WERI-Rb-1 (cell line): ENCODE measurements around the gene SEMA7A.

ENCODE experiments used
- DNase-seq: peaks from one replicate; pipeline ENCODE4 v3.0.0-alpha.2; 2020
- H3K27ac ChIP-seq: fragments of 250-450 bp; sonication (Bioruptor Pico); 2 replicates; pipeline ENCODE4 v1.5.1; 2020; ENCODE audit warnings: mild to moderate bottlenecking, moderate library complexity
- H3K27me3 ChIP-seq: fragments of 250-450 bp; sonication (Bioruptor Pico); 2 replicates; pipeline ENCODE4 v1.5.1; 2021; ENCODE audit warnings: mild to moderate bottlenecking, low read depth, moderate library complexity; ENCODE audit not compliant: insufficient read depth, severe bottlenecking
- H3K36me3 ChIP-seq: fragments of 250-450 bp; sonication (Bioruptor Pico); 2 replicates; pipeline ENCODE4 v1.5.1; 2020; ENCODE audit warnings: mild to moderate bottlenecking, moderate library complexity
- H3K4me3 ChIP-seq: 2 replicates; pipeline ENCODE4 v1.5.1; 2011; ENCODE audit warnings: low read depth, mild to moderate bottlenecking, control low read depth, low read length
- H3K9me3 ChIP-seq: fragments of 250-450 bp; sonication (Bioruptor Pico); 2 replicates; pipeline ENCODE4 v1.5.1; 2021; ENCODE audit warnings: mild to moderate bottlenecking, moderate library complexity; ENCODE audit not compliant: severe bottlenecking
- TF ChIP-seq, protein P1 (sequence below): IDR thresholded peaks from 2 replicates; pipeline ENCODE4 v1.5.1; 2011; ENCODE audit warnings: low read depth, mild to moderate bottlenecking, control low read depth, inconsistent platforms, low read length

Gene SEMA7A

DNA sequence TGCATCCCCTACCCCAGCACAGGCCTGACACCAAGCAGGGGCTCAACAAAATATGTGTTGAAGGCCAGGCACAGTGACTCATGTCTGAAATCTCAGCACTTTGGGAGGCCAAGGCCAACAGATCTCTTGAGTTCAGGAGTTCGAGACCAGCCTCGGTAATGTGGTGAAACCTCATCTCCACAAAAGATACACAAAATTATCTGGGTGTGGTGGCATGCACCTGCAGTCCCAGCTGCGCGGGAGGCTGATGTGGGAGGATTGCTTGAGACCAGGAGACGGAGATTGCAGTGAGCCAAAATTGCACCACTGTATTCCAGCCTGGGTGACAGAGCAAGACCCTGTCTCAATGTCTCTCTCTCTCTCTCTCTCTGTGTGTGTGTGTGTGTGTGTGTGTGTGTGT, 35.6 kb downstream of the SEMA7A start:
- no peak for DNase-seq
- no peak overlapping the region for H3K27ac ChIP-seq
- H3K4me3 ChIP-seq, result no peak overlapping the region
- H3K36me3 ChIP-seq, result no peaks in the 10 kb centered on the region
- TF ChIP-seq, protein P1, sequence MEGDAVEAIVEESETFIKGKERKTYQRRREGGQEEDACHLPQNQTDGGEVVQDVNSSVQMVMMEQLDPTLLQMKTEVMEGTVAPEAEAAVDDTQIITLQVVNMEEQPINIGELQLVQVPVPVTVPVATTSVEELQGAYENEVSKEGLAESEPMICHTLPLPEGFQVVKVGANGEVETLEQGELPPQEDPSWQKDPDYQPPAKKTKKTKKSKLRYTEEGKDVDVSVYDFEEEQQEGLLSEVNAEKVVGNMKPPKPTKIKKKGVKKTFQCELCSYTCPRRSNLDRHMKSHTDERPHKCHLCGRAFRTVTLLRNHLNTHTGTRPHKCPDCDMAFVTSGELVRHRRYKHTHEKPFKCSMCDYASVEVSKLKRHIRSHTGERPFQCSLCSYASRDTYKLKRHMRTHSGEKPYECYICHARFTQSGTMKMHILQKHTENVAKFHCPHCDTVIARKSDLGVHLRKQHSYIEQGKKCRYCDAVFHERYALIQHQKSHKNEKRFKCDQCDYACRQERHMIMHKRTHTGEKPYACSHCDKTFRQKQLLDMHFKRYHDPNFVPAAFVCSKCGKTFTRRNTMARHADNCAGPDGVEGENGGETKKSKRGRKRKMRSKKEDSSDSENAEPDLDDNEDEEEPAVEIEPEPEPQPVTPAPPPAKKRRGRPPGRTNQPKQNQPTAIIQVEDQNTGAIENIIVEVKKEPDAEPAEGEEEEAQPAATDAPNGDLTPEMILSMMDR, result no peak
- no peaks in the 10 kb centered on the region for H3K27me3 ChIP-seq
- H3K9me3 ChIP-seq, result no peaks in the 10 kb centered on the region

DNA sequence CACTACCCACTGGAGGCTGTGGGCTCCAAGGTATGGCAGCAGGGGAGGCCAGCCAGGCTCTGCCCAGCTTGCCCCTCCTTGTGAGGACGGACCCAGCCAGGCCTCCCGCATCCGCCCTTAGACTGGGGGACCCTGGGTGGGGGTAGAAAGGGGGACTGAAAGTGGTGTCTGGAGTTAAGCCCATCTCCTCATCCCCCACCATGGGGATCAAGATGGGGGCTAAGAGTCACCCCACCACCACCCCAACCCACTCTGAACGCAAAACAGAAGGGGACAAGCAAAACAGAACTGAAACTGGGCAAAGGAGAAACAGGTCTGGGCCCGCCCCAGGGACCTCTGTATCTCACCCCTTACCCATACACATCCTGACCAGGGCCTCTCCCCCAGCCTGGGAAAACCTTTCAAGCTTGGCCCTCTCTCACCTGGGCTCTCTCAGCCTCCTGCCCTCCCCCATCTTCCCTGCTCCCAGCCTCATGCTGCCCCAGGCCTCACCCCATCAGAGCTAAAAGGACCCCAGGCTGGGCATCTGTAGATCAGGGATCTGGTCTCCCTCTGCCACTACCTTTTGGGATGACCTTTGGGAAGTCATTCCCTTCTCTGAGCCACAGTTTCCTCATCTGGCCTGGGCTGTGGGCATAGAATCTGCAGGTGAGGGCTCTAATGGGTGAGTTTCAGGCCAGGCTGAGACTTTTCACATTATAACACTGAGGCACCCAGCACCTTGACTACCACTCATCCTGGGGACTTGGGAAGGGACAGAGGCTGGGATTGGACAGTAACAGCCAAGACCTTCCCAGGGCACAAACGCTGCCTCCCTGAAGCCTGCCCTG, 36.3 kb downstream of the SEMA7A start:
- DNase-seq, result no peak
- Histone ChIP-seq H3K27me3 (no peaks in the 10 kb centered on the region), H3K27ac (no peak overlapping the region), H3K36me3 (no peaks in the 10 kb centered on the region), H3K9me3 (no peaks in the 10 kb centered on the region), H3K4me3 (no peak overlapping the region)
- TF ChIP-seq, protein P1, result no peak

DNA sequence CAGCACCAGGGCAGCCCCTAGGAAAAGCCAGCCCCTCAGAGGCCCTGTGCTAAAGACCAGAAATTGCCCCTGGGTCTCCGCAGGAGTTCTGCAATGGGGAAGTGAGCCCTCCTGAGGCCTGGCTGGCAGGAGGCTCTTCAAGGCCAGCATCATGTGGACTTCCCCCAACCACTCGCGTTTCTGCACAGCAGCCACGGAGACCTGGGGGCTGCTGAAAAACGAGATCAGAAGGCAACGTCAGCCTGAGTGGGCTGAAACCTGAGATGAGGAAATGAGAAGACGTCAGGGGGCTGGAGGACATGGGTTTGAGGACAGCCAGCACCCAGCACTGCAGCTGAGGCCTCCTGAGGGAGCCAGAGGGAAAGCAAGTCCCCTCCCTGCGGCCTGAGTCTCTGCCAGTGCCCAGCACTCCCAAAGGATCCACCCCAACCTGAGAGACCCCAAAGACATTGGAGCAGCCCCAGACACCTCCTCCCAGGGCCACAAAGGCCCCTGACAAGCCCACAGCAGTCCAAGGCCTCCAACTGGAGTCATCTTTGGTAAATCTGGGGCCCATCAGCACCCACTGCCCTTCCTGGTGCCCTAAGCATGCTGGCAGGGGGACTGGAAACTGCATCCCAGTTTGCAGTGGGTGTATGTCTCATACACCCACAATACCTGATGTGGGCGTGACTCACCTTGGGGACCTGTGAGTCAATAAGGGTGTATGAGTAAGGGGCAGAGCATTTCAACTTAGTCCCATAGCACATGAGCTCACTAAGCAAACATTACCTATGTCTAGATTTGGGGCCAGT, 37.1 kb downstream of the SEMA7A start:
- Histone ChIP-seq H3K27ac (no peak overlapping the region), H3K36me3 (no peaks in the 10 kb centered on the region), H3K9me3 (no peaks in the 10 kb centered on the region), H3K4me3 (no peak overlapping the region), H3K27me3 (no peaks in the 10 kb centered on the region)
- TF ChIP-seq, protein P1, result no peak
- DNase-seq, result no peak

DNA sequence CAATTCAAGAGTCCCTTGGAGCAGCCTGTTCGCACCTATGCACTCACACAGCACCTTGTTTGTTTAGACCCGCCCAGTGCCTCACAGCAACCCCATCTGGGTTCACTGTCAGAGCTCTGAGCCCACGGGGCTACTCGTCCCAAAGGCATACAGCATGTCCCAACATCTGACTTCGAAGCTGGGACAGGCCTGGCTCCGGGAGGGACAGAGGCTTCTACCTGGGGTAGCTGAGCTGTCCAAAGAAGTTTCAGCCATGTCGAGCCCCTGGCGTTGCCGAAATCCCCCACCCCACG, 37.7 kb downstream of the SEMA7A start:
- no peak overlapping the region for H3K4me3 ChIP-seq
- no peaks in the 10 kb centered on the region for H3K9me3 ChIP-seq
- no peak for DNase-seq
- H3K27ac ChIP-seq, result no peak overlapping the region
- no peaks in the 10 kb centered on the region for H3K27me3 ChIP-seq
- no peaks in the 10 kb centered on the region for H3K36me3 ChIP-seq
- TF ChIP-seq, protein P1, result no peak

DNA sequence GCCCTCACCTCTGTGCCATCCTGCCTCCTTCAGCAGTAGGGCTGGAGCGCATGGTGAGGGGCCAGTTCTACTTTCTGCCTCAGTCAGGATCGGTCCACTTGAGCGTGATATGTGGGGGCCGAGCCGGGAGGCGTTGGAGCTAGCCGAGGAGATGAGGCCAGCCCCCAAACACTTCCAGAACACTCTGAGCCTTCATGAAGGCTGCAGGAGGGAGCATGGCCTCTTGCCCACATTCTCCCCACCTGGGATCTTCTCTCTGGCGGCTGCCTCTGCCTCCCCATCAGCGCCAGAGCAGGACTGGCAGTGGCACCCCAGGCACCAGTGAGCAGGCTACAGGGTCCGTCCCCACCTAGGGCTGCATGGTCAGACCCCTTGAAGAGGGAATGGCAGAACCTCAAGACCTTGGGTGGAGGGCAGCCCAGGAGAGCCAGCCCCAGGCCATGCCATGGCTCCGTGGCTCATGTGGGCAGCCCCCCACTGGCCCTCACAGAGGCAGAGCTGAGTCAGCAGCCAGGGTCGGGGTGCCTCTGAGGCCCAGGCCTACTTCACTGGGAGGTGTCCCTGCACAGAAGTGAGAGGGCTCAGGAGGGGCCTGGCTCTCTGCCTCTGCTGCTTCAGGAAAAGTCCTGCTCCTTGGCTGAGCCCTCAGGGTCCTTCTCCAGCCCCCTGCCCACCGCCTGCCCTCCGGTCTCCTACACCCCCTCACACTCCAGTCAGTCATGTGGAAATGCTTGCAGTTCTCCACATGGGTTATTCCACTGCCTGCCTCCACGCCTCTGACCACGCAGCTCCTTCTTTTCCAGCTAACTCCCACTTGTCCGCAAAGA, 38.2 kb downstream of the SEMA7A start:
- no peaks in the 10 kb centered on the region for H3K36me3 ChIP-seq
- H3K27ac ChIP-seq, result no peak overlapping the region
- H3K27me3 ChIP-seq, result no peaks in the 10 kb centered on the region
- no peak for DNase-seq
- H3K4me3 ChIP-seq, result no peak overlapping the region
- TF ChIP-seq, protein P1, result no peak
- no peaks in the 10 kb centered on the region for H3K9me3 ChIP-seq
